HG02588 (cell line): ENCODE measurements around the gene SERPINA7.
"Not testable (repeated sequence)": the region's sequence is repeated elsewhere in the genome, so short reads cannot be mapped to it uniquely, and the experiment has no call there.

Source experiments
- ATAC-seq: cut with Tn5 transposase; IDR thresholded peaks from one replicate; pipeline ENCODE4 v1.9.1; 2021; ENCODE audit warnings: mild to moderate bottlenecking, moderate library complexity; ENCODE audit not compliant: unreplicated experiment

Gene SERPINA7, protein sequence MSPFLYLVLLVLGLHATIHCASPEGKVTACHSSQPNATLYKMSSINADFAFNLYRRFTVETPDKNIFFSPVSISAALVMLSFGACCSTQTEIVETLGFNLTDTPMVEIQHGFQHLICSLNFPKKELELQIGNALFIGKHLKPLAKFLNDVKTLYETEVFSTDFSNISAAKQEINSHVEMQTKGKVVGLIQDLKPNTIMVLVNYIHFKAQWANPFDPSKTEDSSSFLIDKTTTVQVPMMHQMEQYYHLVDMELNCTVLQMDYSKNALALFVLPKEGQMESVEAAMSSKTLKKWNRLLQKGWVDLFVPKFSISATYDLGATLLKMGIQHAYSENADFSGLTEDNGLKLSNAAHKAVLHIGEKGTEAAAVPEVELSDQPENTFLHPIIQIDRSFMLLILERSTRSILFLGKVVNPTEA

DNA sequence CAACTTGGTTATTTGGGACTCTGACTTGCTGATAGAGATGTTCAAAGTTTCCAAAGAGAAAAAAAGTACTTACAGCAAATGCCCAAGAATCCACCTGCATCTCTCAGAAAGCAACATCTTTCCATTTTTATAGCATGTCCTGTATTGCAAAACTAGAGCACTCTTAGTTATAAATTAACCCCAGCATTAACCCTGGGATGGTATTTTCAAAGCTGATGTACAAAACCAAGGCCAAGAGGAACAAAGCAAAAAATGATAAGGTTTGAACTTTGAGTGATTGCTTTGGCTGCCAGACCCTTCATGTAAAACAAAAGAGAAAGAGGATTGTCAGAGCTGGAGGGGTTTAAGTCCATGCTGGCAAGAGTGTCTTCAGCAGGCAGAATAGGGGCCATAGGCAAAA is at the start of gene SERPINA7:
TSS of gene SERPINA7 (minus strand) at position 103 of the 400 bp plus-strand sequence. CDS start 1,669 bp downstream, outside the sequence.
- ATAC-seq = no peak

DNA sequence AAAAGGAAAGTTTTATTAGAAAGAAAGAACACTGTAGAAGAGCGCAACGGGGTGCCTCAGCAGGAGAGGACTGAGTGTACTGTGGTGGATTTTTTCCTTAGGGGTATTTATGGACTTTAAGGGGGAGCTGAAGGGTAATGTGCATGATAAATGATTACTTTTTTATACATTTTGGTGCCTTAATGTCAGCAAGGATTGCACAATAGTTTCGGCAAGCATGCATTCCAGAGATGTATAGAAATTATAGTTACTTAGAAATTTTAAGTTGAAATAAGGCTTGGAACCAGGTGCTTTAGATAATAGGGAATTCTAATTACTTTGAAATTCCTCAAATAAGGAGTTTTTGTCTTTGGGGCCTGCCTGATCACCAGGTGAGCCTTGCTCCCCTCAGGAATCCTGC is 30.5 kb upstream of the SERPINA7 start:
- ATAC-seq = no peak

DNA sequence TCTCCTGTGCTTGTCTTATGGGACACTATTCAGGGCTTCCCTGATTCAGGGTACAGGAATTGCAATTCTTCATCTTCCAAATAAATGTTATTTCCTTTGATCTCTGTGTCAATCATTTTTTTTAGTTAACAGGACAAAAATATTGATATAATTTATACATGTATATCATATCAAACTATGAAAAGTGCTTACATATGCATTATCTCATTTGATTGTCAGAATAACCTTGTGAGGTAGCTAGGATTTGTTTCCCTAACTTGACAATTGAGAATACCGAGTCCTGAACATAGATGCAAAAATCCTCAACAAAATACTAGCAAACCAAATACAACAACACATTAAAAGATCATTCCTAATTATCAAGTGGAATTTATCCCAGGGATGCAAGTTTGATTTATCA is 11.5 kb upstream of the SERPINA7 start:
- ATAC-seq = no peak

DNA sequence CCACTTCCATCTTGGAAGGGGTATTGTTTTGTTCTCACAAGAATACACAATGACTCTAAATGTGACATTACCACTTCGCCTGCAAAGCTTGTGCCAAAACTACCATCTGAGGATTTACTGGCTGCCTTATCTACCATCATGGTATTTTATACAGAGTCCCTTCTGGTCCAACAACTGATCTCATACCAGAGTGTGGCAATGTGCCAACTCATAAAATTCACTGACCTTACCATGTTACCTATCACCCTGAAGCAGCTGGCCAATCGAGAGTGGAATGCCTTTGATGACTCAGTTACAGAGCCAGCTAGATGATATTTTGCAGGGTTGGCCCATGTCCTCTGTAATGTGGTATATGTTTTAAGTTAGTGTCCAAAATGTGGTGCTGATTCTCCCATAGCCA is 3.8 kb upstream of the SERPINA7 start:
- no peak for ATAC-seq

DNA sequence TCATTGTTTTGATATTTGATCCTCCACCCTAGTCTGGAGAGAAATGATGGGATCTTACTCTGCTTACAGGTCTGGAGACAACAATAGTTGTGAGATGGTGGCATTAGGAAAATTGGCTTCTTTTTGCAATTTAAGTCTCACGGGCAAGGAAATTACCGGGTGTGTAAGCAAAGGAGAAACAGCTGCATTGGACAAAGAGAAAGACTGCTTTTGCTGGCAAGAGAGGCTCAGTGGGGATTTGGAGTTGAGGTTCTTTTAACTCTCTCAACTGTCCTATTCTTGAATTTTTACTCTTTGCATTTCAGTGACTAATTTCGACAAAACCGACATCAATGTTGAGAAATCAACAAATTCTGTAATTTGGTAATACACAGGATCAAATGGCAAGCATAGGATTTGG is 2.3 kb upstream of the SERPINA7 start:
- ATAC-seq = no peak

DNA sequence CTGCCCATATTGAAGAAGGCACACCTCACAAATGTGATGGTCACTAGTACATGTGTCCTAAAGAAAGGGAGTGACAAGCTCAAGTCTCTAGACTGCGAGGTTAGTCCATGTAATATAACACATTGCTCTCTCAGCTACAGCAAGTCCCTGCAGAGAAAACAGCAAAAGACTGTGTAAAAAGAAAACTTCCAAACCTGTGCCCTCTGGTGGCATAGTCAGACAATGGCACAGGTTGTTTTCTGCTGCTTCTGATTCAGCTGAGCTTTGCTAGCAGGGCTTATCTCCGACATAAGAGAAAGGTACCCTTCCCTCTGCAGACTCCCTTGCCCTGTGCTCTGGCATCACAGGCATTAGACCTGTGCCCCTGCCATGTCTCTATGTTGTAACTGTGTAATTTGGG is 1.4 kb upstream of the SERPINA7 start:
- no peak for ATAC-seq

DNA sequence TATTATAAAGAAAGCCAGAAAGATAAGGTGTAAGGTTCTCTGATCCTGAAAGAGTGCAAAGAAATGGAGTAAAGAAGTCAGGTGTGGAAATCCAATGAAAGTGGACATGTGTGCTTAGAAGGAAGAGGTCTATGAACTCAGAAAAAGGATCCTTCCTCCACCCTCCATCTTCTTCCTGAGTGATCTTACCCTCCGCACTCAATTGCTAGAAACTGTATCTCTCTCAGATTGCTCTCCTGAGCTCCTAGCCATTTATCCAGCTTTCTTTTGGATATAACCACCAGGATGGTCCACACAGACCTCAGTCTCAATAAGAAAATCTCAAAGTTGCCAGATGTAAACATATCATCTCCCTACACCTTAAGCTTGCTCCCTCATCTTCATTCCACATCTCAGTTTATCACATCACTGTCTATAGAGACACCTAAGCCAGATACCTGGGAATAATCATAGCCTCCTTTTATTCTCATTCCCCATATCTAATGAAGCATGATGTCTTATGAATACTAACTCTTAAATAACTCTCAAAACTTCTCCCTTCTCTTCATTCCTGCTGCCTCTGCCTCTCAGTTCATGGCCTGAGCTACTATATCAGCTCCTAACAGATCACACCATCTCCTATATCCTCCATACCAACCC is 573 bp downstream of the SERPINA7 start:
- no peak for ATAC-seq

DNA sequence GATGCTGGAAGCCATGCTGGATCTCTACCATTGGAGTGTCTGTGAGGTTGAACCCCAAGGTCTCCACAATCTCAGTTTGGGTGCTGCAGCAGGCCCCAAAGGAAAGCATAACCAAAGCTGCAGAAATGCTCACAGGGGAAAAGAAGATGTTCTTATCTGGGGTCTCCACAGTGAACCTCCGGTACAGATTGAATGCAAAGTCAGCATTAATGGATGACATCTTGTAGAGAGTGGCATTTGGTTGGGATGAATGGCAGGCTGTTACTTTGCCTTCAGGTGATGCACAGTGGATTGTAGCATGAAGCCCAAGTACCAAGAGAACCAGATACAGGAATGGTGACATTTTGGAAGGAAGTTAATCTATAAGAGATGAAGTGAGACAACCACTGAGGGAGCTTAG is 1.8 kb downstream of the SERPINA7 start:
- ATAC-seq = no peak

DNA sequence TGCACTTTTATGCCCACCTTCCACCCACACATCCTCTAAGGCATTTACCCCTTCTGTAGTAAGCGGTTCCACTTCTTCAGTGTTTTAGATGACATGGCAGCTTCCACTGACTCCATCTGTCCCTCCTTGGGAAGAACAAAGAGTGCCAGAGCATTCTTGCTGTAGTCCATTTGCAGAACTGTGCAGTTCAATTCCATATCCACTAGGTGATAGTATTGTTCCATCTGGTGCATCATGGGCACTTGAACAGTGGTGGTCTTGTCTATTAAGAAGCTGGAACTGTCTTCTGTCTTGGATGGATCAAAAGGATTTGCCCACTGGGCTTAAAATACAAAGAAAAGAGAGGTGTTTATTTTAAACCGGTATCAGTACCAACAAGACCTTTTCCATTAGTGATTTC is 3.5 kb downstream of the SERPINA7 start:
- no peak for ATAC-seq

DNA sequence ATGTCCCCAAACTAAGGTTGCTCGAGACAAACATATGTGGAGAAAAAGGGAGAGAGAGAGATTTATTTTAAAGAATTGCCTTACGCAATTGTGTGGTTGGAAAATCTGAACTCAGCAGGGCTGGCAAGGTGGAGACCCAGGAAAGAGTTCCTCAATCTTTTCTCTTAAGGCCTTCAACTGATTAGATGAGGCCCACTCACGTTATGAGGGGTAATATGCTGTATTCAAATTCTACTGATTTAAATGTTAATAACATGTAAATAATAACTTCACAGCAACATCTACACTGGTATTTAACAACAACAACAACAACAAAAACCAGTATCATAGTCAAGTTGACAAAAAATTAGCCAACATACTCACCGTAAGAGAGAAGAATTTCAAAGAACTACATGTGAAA is 14.6 kb downstream of the SERPINA7 start:
- ATAC-seq = no peak

DNA sequence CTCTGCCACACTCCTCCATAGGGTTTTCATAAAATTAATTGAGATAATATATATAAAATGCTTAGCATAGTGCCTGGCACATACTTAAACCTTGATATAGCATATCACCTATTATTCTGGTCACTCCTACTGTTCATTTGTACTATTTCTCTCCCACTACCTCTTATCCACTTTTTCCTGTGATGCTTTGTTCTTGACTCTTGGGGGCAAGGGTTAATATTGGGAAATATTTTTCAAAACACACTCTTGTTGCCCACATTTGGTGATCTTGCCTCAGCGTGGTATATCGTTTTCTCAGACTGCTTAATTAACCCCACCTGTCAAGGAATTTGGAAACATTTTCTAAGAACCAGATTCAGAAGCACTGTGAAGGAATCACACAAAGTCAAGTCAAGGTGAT is 16.3 kb downstream of the SERPINA7 start:
- ATAC-seq = no peak

DNA sequence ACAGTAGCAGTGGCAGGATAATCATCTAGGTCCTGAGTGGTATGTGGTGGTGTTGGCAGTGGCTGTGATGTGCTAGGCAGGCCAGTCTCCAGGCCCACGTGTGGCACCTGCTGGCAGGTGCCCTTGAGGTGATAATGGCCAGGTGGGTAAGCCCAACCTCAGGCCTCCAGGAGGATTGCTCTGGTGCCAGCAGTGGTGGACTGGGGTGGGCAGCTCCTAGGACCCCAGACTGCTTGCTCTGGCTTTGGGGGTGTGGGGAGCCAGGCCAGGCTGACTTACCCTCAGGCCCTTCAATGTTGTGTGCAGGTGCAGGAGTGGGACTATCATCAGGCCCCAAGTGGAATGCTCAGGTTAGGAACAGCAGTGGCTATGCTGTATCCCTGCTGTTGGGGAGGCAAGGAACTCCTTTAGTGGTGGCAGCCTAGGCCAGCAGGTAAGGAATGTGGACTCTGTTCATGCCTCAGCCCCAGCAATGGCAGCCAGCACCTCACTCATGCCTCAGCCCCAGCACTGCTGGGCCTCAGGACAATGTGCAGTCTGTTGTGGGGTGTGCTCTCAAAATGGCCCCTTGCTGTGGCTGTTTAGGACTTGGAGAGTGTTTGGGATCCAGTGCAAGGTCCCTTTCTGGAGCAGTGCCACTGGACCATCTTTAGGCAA is 24.3 kb downstream of the SERPINA7 start:
- ATAC-seq = no peak

DNA sequence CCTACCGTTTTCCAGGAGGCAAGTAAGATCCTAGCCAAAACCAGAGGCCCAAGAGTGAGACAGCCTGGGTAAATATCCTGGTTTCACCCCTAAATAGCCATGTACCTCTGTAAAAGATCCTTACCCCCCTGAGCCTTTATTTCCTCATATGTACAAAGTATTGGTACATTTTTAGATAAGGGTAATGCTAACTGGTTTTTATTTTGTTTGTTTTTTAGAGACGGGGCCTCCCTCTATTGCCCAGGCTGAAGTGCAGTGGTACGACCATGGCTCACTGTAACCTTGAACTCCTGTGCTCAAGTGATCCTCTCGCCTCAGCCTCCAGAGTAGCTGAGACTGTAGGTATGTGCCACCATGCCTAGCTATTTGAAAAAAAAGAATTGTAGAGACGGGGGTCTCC is 29.4 kb downstream of the SERPINA7 start:
- ATAC-seq = no peak

DNA sequence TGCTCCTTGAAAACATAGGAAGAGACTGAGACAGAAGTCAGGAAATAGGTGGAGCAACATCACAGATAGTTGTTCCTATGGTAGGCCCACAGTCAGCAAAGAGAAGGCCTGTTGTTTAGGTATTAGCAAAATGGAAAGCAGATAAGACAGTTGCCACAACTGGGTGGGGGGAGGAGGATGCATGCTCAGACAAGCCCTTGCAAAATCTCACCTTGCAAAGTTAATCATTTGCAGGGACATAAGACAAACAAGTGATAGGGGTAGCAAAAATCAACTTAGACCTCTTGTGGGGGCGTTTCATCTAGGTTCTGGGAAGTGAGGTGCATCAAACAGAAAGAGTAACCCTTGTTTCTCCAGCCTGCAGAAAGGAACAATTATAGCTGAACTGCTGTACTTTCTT is 30.7 kb downstream of the SERPINA7 start:
- ATAC-seq = no peak

DNA sequence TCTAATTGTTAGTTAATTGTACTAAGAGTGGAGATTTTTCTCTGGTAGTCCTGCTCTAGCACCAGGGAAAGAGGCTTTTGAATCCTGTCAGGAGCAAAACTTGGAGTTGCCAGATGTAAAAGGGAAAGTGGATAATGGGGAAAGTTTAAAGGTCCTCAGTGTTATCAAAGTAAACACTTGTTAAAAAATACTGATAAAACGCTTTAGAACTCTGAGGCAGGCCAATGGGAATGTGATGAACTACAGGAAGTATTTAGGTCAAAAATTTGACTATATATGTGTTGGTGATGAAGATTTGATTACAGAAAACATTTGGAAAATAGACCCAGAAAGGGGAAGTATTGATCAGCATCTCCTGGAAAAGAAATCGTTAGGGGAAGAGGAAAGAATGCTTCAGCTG is 32.8 kb downstream of the SERPINA7 start:
- no peak for ATAC-seq

DNA sequence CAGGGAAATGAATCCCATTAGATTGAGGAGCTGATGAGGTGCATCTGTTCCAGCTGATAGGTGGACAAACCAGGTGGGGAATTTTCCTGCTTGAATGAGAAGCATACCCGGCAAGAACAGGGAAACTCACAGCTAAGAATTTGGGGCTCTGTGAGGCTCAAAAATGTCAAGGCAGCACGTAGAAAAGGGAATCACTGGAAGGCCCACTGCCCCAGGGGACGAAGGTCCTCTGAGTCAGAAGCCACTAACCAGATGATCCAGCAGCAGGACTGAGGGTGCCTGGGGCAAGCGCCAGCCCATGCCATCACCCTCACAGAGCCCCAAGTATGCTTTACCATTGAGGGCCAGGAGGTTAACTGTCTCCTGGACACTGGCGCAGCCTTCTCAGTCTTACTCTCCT is 37.9 kb downstream of the SERPINA7 start:
- ATAC-seq = not testable (repeated sequence)

DNA sequence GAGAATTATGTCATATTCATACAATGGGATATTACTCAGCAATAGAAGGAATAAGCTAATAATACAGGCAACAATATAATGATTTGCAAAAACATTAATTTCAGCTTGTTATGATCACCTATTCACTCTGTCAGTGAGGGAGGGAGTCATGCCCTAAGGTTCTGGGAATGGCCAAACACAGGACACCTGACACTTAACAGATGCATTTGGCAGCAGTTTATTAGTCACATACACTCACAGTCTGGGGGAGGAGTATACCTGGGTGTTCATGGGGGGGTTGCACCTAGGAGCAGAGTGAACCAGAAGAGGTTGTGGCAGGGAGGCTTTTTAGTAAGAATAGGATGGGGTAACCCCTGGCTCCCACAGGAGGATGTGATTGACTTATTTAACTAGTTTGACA is 38.3 kb downstream of the SERPINA7 start:
- no peak for ATAC-seq

DNA sequence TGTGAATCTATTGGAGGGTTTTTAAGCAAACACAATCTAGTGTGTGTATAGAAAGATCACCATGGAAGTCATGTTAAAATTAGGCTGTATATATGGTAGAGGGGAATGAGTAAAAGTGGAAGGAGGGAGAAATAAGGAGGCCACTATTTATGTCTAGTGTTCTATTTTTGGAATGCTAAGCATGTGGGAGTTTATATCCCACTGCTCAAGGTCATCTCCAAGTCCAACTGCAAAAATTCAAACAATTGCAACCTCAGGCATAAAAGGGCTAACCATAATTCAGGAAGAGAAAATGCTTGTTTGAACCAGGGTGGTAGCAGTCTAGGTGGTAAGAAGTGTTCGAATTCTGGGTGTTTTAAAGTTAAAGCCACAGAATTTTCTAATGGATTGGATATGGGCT is 39.2 kb downstream of the SERPINA7 start:
- no peak for ATAC-seq

DNA sequence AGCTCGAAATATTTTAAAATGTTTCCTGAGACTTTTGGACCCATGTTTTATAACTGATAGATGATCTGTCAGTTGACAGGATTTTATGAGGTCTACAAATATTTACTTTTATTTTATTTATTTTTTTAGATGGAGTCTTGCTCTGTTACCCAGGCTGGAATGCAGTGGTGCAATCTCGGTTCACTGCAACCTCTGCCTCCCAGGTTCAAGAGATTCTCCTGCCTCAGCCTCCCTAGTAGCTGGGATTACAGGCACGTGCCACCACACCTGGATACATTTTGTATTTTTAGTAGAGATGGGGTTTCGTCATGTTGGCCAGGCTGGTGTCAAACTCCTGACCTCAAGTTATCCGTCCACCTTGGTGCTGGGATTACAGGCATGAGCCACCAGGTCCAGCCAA is 50.0 kb downstream of the SERPINA7 start:
- ATAC-seq = not testable (repeated sequence)
